ELF-1 (cell line): Measurements from ENCODE around the gene FGGY.
"Not testable (repeated sequence)": the region's sequence is repeated elsewhere in the genome, so short reads cannot be mapped to it uniquely, and the experiment has no call there.

ENCODE experiments used
- DNase-seq: peaks from one replicate; pipeline ENCODE4 v3.0.0-alpha.2; 2016; ENCODE audit warnings: low read depth, low spot score

The FGGY gene

DNA sequence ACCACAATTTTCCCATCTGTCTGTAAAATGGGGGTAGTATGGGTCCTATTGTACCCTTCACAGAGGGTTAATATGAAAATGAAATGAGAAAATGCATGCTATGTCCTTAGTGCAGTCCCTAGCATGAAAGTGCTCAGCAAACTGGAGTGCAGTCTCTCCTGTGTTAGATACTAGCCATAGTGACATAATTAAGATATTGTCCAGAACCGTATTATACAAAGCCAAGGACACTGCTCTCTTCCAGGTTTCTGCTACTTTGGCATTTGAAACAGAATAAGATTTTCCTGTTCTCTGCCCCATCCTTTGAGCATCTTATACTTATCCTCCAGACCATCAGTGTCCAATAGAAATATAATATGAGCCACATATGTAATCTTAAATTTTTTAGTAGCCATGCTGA lies 213.4 kb downstream of the FGGY start:
- DNase-seq: no peak

DNA sequence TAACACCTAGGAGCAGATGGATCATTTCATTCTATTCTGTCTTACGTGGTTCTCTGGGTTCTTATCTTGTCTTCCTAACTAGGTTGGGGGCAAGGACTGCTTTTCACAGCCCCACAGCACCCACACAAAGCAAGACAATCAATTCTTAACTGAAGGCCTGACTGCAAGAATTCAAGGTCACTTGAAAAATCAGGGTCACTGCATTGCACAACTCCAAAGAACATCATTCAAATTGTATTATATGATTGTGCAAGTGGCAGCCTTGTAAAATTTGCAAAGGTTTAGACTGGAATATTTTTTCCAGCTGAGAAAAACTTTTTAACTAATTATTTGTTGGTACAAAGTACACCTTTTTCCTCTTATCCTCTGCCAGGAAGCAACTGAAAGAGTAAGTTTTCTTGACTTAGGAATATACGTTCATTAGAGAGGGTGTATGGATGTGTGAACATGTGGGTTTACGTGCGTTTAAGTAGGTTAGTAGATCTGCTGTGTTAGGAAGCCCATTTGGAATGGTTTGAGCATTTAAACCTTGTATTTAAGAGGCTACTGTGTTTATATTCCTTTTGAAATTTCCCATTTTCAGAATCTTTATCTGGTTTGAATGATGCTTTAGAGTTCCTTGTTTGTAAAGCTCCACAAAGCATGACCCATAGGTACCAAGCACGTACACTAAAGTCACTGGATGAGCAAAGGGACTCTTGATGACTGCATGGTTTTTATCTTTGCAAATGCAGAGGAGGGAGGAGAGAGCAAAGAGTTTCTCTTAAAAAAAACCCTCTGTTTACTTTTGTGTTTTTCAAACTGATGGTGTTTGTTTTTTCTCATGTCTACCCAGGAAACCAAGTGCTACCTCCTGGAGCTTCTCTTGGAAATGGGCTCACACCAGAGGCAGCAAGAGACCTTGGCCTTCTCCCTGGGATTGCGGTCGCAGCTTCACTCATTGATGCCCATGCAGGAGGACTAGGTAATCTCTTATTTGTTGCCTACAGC lies 214.9 kb downstream of the FGGY start:
- no peak for DNase-seq

DNA sequence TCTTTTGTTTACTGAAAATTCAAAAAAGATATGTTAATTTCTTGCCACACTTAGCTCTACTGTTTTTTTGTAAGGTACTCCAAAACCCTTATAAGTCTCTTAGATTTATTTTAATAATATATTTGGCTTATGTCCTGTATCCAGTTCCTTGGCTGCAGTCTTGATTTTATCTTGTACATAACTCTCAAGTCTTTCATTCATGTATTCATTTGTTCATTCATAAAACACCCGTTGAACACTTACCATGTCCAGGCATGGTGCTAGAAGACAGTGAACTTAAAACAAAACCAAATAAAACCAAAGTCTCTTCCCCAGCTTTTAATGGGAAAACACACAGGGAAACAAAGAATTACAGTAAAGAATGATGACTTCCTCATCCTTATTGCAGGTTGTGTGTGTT lies 215.8 kb downstream of the FGGY start:
- DNase-seq: no peak

DNA sequence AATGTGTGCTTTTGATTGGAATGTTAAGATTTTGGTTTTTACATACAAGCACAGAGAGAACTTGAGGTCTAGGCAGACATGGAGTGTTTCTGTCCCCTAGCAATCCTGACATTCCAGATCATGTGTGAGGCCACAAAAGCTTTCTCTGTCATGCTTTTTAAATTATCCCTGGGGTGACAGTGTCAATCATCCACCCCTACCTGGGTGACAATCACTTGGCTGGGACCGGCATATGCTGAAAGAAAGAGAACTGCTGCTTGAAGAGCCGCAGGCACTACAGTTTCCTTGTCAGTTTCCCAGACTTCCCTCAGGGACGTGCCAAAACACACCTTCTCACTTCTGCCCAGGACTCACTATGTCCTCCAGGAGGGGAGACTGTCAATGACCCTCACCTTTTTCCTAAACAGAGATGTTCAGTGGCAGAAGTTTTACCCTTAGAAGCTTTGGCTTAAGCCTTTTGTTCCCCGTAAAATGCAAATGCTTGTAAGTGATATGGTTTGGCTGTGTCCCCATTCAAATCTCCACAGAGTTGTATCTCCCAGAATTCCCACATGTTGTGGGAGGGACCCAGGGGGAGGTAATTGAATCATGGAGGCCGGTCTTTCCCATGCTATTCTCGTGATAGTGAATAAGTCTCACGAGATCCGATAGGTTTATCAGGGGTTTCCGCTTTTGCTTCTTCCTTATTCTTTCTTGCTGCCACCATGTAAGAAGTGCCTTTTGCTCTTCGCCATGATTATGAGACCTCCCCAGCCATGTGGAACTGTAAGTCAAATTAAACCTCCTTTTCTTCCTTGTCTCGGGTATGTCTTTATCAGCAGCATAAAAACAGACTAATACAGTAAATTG lies 217.4 kb downstream of the FGGY start:
- no peak for DNase-seq

DNA sequence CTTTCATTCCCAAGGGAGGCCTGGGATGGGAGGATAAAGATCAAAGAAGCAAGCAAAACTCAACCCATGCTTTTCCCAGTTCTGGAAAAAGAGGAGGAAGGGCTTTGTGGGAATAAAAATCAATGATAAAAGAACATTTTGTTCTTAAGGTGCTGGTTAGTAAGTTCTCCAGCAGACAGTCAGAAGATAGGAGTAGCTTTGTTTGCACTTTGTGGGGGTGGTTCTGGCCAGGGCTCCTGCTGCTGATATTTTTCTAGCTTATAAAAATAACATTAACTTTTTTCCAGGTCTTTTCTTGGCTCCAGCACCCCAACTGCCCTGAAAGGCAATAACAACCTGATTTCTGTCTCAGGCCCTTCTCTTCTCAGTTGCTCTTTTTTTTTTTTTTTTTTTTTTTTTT lies 220.0 kb downstream of the FGGY start:
- DNase-seq: no peak

DNA sequence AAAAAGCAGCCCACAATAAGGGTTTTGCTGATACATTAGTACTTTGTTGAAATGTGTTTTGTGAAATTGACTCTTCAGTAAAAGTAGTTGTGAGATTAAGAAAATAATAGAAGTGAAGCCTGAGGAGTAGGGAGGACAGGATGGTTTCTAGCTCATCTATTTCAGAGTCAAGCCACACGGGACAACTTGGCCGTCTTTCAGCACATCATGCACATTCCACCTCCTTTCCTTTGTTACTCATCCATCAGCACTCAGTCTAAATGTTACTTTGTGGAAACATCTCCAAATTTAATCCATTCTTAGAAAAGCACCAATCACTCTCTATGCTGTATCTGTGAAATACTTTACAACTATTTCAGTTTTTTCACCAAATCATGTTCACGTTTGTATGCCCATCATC lies 223.3 kb downstream of the FGGY start:
- no peak for DNase-seq

DNA sequence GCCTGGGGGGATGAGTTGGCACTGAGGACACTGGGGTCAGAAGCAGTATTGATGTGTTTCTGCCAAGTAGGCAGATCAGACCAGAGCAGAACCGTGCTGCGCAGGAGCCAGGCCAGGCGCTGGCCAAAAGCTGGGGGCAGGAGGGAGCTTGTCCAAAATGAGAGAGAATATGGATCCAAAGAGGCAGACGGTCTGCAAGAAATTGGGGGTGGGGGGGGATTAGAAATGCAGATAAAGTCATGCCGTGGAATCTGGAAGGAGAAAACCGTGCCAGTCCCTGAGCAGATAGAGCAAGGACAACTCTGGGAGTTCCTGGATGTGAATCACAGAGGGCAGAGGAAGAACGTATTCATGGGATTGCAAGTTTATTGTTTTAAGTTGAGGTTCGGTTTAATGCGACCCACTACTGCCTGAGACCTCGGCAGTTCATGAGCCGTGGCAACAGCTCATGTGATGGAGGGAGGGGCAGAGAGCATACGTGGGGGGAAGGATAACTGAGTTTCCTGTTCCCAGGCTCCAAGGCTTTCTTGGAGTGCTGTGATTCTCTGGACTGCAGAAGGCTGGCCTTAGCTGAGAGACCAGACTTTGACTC lies 224.0 kb downstream of the FGGY start:
- DNase-seq: no peak

DNA sequence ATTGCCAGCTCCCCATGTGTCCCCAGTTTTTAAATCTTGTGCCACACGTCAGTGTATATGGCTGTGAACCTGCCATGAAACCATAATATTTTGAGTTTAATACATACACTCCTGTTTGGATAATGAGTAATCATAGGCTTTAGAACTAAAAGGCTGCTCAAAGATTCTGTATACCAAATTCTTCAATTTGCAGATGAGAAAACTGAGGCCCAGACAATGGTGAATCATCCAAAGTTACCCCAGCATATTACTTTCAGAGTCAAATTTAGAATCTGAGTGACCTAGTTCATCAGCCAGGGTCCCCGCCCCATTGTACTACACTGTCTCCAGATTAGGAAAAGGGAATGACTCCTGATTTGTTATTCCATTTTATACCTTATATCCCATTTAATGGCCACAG lies 224.6 kb downstream of the FGGY start:
- DNase-seq: no peak

DNA sequence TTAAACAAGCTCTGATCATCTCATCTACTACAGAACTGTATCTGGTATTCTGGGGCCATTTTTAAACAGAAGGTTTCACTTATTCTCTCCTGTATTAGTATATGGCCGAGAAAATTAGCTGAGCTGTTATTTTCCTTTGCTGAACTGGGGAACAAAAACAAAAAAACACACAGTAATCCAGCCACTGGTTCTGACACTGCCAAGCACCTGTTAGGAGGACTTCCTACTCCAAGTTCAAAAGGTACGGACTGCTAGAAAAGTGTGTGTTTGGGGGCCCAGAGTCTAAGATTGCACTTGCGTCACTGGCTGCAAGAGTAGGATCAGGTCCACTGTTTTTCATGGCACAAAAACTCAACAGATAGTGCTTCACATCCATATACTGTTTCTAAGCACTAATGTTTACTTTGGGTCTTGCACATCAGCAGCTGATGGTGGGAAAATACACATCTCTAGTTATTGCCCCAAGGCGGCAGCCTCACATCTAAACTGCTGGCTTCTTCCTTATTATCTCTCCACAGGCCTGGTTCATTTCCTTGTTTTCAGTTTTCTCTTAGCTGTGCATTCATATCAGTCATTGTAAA lies 226.1 kb downstream of the FGGY start:
- no peak for DNase-seq

DNA sequence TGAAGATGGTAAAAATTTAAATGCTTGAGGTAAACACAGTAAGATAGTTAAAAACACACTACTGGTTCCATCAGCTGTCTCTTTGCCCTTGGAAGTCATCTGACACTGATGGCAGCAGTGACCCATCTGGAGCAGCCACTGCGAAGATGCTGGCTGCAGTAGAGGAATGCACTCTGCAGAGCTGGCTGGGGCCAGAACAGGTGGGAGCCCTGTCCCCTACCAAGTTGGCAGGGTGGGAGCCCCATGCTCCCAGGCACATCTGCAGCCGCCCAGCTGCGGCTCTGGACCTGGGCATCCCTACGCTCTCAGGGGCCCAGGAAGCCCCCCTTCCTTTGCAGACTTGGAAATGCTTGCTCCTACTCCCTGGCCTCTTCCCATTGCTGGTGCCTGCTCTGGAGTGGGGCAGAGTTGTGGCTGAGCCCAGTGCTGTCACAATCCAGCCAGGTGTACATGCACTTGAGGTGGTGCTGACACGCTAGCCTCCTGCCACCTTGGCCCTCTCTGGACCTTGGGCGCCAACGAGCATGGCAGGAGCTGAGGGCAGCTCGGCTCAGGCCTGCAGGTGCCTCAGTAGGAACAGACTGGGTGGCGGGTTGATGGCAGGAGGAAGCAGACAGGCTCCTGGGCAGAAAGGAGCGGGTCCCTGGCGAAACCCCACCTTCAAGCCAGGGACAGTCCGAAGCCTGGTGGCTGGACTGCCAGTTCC lies 227.0 kb downstream of the FGGY start:
- no peak for DNase-seq

DNA sequence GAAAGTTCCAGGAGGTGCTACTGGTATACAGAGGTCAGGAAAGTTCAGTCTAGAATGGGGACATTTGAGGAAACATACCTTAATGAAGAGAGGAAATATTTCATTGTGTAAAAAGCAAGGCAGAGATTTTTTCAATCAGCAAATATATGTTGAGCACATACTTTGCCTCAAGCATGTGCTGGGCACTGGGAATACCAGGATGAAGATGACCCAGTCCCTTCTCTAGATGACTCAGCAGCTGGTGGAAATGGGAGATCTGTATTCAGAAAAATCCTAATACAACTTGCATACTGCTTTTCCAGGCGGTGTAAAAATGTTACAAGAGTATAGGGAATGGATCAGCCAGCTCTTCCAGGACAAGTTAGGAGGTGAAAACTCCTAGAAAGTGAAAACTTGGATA lies 229.3 kb downstream of the FGGY start:
- DNase-seq: no peak

DNA sequence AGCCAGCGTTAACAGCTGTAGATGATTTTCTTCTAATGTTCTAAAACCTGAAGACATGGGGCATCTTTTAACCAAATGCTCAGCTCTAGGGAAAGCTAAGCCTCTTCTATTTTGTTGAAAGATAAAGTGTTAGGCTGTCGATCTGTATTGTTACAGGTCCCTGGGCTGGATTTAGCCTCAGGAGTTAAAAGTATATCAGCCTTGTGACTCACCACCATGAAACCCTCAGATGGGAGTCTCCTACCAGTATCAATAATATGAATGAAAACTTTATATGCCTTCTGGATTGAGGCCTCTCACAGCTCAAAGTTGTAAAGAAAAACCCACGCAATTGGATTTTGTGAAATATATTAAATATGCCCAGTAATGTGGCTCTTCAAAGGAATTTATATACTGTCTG lies 231.6 kb downstream of the FGGY start:
- no peak for DNase-seq

DNA sequence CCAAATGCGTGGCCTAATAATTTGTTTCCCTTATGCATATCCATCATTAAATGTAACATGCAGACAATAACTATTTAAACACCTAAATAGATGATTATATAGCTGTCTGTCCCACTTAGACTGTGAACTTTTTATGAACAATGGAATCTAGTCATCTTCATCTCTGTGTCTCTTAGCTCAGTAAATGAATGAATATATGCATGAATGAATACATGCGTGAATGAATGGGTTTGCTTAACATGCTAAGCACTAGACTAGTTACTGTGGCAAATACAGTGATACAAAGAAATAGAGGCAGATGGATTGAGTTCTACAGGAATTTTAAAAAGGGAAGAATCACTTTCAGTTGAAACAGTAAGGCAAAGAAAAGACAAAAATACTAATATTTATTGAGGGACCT lies 232.0 kb downstream of the FGGY start:
- no peak for DNase-seq

DNA sequence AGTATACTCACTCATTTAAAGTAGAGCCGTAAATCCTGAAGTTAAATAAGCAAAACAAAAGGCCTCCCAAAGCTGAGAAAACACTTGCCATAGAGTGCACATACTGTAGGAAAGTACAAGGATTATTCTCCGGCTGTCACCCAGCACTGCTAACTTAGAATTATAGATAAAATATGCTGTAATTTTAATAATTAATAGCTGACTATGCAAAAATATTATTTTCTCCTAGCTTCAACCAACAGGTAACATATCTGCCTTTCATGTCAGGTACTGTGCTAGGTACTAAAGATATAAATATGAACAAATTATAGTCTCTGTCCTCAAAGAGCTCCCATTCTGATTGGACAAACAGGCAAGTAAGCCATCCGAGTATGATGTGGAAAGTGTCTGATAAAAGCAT lies 233.2 kb downstream of the FGGY start:
- DNase-seq: no peak

DNA sequence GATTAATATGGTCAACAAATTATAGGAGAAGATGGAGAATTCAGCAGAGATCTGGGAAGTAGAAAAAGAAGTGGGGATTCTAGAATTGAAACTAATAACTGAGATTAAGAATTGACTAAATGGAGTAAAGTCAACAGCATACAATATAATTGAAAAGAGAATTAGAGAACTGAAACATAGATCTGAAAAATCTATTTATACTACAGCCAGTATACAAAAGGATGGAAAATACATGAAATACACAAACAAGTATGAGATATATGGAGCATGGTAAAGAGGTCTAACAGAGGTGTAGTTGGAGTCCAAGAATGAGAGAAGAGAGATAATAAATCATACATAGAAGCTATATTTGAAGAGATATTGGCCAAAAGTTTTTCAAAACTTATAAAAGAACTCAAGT lies 235.2 kb downstream of the FGGY start:
- DNase-seq: no peak

DNA sequence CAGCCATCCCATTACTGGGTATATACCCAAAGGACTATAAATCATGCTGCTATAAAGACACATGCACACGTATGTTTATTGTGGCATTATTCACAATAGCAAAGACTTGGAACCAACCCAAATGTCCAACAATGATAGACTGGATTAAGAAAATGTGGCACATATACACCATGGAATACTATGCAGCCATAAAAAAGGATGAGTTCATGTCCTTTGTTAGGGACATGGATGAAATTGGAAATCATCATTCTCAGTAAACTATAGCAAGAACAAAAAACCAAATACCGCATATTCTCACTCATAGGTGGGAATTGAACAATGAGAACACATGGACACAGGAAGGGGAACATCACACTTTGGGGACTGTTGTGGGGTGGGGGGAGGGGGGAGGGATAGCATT lies 241.6 kb downstream of the FGGY start:
- DNase-seq: not testable (repeated sequence)

DNA sequence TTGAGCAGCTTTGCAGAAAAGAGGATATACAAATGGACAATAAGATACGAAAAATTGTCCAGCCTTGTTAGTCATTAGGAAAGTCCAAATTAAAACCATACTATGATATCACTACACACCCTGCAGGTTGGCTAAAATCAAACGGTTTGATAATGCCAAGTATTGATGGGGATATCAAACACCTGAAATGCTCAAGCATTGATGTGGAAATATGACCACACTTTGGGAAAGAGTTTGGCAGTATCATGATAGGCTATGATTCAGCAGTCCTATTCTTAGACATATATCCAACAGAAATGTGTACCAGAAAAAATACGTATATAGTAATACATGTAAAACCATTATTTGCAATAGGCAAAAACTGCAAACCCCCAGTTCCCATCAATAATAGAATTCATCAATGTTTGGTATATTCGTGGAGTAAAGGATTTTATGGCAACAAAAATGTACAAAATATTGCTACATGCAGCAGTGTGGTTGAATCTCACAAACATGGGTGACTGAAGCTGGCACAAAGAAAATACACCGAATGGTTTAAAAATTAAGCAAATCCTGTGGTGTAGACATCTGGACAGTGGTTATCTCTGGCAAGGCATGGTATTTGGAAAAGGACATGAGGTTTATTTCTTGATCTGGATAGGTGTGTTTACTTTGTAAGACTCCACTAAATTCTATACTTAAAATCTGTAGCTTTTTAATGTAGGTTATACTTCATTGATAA lies 243.2 kb downstream of the FGGY start:
- no peak for DNase-seq

DNA sequence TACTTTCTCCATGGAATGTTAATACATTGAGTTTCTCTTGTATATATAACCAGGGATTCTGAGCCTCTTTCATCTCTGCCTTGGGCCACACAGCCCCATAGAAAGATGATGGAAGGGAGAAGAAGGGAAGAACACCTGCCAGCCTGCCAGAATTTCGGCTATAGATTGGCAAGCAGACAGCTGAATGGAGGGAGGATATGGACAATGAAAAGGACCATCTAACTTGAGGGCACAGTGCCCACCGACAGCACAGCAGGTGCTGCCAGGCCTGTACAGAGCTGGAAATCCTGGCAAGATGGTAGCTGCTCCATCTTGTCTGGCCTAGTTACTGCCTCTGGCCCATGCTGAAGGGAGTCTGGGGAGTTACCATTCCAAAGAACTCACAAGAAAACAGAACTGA lies 244.3 kb downstream of the FGGY start:
- no peak for DNase-seq

DNA sequence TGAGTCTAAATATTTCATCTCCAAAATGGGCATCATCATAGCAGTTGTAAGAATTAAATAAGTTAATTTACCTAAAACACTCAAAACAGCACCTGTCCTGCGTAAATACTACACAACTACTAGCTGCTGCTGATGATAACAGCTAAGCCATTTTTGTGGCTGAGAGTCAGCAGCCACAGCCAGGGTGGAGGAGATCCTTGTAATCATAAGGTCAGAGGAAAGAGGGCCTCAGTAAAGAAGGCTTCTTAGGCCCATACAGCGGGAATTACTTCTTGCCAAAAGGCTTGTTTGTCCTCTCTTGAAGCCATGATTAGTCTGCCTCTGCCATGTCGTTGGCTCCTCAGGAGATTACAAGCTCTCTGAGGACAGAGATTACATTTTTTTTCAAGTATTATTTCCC lies 245.0 kb downstream of the FGGY start:
- no peak for DNase-seq

DNA sequence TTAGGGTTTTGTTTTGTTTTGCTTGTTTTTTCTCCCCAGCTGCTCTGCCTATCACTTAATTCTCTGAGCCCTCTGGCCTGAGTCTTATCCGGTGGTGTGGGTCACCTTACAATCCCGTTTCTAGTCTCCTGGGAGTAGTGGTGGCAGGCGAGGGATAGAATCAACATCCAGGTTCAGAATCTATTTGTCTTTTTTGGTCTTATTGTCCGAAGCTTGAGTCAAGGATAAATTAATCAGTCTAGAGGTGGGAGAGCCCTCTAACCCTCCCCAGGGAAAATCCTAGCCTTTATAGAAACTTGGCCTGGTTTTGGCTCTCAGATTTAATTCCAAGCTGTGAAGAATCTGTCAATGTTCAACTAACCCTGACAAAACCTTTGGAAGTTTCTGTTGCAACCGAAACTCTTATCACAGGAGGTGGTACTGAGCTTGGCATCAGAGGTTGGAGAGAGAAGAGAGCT lies 246.3 kb downstream of the FGGY start:
- DNase-seq: no peak
